Measurements from ENCODE around the gene FBXO31.

FBXO31 gene

DNA sequence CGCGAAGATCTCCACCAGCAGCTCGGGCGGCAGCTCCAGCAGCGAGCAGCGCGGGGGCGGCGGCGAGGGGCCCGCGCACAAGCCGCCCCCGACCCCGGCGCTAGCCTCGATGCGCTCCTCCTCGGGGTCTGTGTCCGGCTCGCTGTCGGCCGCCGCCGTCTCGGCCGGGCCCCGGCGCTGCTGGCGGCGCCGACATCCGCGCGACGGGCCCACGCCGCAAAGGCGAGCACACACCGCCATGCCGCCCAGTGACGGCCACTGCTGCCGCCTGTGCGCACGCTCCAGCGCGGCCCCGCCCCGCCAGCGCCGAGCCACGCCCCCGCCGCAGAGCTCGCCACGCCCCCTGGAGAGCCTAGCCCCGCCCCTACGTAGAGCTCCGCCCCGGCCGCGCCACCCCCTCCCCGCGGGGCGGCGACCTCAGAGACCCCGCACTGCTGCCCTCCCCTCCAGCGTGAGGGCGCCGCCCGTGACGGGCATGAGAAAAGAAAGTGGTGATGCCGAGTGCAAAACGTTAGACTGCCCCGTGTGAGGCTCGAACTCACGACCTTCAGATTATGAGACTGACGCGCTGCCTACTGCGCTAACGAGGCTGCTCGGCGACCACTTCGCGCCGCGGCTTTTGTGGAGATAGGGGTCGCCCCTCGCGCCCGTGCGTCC is at the start of gene FBXO31:
Gene FBXO31, minus strand, starts transcription at position 272 of the 657 bp plus-strand sequence. Its CDS starts 32 bp downstream, at position 240.
- DNase-seq = peak; percentile 84 to 90

GRCh38 chr16:87432330-87432915 is 48.8 kb upstream of the FBXO31 start:
- no peak for DNase-seq

GRCh38 chr16:87431926-87432325 is 48.4 kb upstream of the FBXO31 start:
- no peak for DNase-seq

GRCh38 chr16:87426423-87427215 is 43.0 kb upstream of the FBXO31 start:
- no peak for DNase-seq

DNA sequence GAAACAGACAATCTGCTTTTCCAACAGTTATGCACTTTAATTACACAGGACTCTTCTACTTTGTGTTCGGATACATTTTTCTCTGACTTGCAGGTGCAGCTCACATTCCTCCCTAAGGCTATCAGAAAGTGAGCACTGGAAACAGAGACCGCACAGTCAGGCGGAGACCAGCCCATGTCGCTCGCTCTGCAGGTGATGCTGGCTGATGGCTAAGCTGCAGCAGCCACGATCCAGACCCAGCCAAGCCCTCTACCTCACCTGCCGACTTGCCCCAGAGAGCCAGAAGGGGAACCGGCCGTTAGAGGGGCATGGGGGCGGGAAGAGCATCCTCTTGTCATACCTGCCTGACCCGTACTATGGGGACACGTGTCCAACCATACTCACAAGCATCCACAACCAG is 42.4 kb upstream of the FBXO31 start:
- no peak for DNase-seq

GRCh38 chr16:87424266-87424665 is 40.7 kb upstream of the FBXO31 start:
- DNase-seq = no peak

- DNase-seq = no peak
Measured at GRCh38 chr16:87423429-87423828, 39.9 kb upstream of the FBXO31 start.

DNA sequence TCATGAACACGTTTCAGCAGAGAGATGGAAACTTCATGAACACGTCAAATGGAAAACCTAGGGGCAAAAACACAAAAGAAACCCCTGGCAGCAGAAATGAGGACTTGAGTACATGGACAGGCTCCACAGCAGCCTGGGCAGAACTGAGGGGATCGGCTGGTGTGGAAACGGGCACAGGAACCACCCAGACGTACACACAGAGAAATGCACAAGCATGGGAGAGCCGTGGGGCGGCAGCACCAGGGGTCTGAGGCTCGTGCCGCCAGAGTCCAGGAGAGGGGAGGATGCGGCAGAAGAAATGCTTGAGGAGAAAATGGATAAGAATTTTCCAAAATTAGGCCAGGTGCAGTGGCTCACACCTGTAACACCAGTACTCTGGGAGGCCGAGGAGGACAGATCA is 38.5 kb upstream of the FBXO31 start:
- DNase-seq = no peak

- DNase-seq = no peak
Measured at GRCh38 chr16:87421003-87421912, 37.7 kb upstream of the FBXO31 start.

- no peak for DNase-seq
Measured at GRCh38 chr16:87420026-87421002, 36.7 kb upstream of the FBXO31 start.

DNA sequence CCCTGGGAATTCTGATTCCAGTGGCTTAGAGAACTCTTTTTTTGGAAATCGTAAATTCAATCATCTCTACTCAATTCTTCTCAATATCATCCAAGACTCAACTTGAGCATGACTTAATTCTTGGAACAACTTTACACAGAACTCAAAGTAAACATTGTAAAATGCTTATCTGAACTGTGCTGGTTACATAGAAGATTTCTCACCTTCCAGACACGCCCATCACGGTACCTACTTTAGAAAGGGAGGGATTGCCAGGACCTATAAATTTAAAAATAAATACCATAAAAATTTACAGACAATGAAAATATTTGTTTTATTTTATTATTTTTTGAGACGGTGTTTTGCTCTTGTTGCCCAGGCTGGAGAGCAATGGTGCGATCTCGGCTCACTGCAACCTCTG is 35.1 kb upstream of the FBXO31 start:
- no peak for DNase-seq

DNA sequence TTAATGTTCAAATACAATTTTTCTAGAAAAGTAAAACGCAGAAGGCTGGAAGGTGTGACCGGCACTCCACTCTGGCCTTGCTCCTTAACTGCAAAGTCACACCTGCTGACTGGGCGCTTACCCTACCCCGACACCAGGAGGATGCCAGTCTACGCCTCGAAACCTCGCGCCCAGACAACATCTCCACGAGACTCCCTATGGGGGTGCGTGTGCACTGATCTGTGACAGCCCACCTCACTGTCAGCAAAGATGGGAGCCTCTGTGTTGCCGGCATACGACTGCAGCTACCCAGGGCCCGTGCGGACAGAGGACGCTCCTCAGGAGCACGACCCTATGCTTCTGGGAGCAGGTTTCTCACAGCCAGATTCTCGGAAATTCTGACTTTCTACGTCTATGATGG is 34.6 kb upstream of the FBXO31 start:
- no peak for DNase-seq

DNA sequence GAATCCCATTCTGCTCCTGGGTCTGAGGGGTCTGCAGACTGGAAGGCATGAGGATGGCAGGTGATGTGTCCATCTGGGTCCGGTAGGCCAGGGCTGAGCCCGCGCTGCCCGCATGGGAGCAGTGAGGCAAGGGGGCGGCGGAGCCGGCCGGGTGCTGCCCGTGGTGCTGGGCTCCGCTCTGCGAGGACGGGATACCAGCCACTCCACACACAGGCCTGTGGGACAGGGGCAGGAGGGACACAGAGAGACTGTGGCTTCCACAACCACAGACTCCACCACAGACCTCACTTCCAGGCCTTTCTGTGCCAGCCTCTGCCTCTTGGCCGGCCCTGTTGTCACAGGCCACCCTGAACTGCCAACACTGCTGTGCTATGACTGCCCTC is 33.9 kb upstream of the FBXO31 start:
- DNase-seq = no peak

DNA sequence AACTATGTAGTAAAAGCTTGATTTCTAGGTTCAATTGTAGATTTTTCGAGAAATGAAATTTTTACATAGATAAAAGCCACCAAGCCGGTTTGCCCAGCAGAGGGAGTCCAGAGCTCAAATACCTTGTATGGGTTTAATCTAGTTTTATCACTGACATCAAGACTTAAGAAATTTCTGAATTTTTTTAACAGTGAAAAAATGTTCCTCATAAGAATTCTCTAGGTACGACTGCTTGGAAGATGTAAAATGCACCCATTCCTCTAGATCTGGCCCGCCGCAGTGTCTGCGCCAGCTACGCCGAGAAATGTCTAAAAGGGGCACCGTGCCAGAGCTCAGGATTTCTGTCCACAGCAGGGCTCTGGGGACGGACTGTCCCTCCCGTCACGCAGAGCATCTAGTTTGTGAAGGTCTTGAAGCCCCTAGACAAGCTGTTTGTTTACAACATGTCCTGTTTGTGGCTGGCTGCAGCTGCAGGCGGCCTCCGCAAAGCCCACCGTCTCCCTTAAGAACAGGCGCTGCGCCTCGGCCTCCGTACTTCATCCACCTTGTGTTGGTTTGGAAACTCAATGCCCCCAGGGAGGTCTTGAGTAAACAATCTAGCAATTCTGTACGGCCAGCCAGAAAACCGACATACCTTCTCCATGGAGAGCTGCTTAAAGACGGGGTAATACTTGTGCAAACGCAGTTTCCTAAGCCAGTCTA is 33.4 kb upstream of the FBXO31 start:
- DNase-seq = peak in 1 of 2 donors; percentile 32

DNA sequence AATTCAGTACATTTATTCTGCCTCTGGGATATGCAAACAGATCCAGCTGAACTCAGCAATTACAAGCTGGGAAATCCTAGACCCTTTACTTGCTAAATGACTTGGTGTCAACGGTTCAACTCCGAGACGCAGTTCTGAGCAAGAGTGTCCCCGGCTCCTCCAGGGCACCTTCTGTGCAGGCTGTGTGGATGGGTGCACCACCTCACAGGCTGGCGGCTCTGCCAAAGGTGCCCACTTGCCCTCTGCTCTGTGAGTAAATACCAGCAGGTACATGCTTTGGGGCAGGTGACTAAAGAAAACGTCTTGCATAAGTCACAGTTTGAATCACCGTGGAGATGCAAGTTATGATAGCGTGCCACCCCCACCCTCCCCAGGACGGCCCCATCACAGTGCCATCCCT is 31.9 kb upstream of the FBXO31 start:
- no peak for DNase-seq

GRCh38 chr16:87414251-87414680 is 30.7 kb upstream of the FBXO31 start:
- no peak for DNase-seq

- no peak for DNase-seq
Measured at GRCh38 chr16:87412996-87413421, 29.4 kb upstream of the FBXO31 start.

GRCh38 chr16:87412371-87412995 is 28.9 kb upstream of the FBXO31 start:
- no peak for DNase-seq

- DNase-seq = no peak
Measured at GRCh38 chr16:87411375-87412271, 28.0 kb upstream of the FBXO31 start.
